Measurements from ENCODE around the gene HDGF. TPM values are rescaled to one million over a fixed set of nuclear protein-coding genes. Genes with fewer than 3 reads are reported as not detected.

The HDGF gene
- total and polyA plus RNA-seq, 4 donors, result 41.7 to 148 (median 119) TPM

DNA sequence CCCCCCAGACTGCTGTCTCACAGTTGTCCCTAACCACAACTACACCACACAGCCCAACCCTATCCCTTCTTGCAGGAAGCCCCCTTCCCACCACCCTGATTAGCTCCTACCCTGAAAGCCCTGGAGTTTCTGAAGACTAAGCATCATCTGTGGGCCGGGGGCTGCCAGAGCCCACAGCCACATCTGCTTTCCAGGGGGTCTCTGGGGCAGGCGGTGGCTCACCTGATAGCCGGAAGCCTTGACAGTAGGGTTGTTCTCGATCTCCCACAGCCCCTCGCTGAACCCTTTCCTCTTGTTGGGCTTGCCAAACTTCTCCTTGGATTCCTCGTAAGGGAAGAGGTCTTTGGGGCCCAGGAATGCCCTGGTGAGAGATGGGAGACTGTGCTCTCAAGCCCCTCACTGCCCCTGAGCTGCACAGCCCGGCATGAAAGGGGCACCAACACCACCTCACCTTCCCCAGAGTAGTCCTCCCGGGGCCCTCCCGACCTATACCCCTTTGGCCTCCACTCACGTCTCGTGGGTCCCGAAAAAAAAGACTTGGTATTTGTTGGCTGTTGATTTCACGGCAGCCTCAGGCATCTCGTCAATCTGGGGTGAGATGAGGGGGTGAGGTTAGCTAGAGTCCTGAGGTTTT lies 6.6 kb downstream of the HDGF start:
- DNase-seq (ENCODE audit: low spot score), result no peak
- peaks cover 5 to 22% (median 18%) of the 10 kb centered on the region in 4 donors for H3K36me3 ChIP-seq (ENCODE audit: control insufficient read depth in 4 of 4, insufficient read depth in 3 of 4, low read depth in 1 of 4, low read length in 3 of 4)
- 87% methylated on average over 14 of the region's 14 CpGs for WGBS
- TF ChIP-seq, protein P1, sequence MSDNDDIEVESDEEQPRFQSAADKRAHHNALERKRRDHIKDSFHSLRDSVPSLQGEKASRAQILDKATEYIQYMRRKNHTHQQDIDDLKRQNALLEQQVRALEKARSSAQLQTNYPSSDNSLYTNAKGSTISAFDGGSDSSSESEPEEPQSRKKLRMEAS (IDR thresholded peaks at IDR 0.05), result no peak
- no peak for TF ChIP-seq EGR1 (IDR thresholded peaks at IDR 0.05; ENCODE audit: low read depth in 2 of 2)
- TF ChIP-seq, protein P2, sequence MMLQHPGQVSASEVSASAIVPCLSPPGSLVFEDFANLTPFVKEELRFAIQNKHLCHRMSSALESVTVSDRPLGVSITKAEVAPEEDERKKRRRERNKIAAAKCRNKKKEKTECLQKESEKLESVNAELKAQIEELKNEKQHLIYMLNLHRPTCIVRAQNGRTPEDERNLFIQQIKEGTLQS (IDR thresholded peaks at IDR 0.05), result no peak
- TF ChIP-seq, protein P3, sequence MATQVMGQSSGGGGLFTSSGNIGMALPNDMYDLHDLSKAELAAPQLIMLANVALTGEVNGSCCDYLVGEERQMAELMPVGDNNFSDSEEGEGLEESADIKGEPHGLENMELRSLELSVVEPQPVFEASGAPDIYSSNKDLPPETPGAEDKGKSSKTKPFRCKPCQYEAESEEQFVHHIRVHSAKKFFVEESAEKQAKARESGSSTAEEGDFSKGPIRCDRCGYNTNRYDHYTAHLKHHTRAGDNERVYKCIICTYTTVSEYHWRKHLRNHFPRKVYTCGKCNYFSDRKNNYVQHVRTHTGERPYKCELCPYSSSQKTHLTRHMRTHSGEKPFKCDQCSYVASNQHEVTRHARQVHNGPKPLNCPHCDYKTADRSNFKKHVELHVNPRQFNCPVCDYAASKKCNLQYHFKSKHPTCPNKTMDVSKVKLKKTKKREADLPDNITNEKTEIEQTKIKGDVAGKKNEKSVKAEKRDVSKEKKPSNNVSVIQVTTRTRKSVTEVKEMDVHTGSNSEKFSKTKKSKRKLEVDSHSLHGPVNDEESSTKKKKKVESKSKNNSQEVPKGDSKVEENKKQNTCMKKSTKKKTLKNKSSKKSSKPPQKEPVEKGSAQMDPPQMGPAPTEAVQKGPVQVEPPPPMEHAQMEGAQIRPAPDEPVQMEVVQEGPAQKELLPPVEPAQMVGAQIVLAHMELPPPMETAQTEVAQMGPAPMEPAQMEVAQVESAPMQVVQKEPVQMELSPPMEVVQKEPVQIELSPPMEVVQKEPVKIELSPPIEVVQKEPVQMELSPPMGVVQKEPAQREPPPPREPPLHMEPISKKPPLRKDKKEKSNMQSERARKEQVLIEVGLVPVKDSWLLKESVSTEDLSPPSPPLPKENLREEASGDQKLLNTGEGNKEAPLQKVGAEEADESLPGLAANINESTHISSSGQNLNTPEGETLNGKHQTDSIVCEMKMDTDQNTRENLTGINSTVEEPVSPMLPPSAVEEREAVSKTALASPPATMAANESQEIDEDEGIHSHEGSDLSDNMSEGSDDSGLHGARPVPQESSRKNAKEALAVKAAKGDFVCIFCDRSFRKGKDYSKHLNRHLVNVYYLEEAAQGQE (IDR thresholded peaks at IDR 0.05), result no peak
- TF ChIP-seq TAF1 (conservative IDR thresholded peaks at IDR 0.05), result no peak
- no peak for TF ChIP-seq GABPA (IDR thresholded peaks at IDR 0.05 in 1 of 2, conservative IDR thresholded peaks at IDR 0.05 in 1 of 2)
- H3K9me3 ChIP-seq (ENCODE audit: control insufficient read depth in 4 of 4, low read length in 3 of 4), result no peaks in the 10 kb centered on the region
- H3K4me3 ChIP-seq (ENCODE audit: low read depth in 1 of 3, low read length in 3 of 3), result no peak overlapping the region
- H3K27ac ChIP-seq (ENCODE audit: low read depth in 1 of 2, low read length in 2 of 2), result peak overlapping the region in 1 of 2 donors; percentile 97
- no peak overlapping the region for H3K9ac ChIP-seq (ENCODE audit: low read depth in 1 of 2, low read length in 2 of 2)
- H3K27me3 ChIP-seq (ENCODE audit: control insufficient read depth in 4 of 4, insufficient read depth in 4 of 4, low read length in 3 of 4), result no peaks in the 10 kb centered on the region
- H3K4me1 ChIP-seq (ENCODE audit: control insufficient read depth in 4 of 4, insufficient read depth in 4 of 4, low read length in 3 of 4), result peaks cover 6 to 58% (median 50%) of the 10 kb centered on the region in 4 donors

DNA sequence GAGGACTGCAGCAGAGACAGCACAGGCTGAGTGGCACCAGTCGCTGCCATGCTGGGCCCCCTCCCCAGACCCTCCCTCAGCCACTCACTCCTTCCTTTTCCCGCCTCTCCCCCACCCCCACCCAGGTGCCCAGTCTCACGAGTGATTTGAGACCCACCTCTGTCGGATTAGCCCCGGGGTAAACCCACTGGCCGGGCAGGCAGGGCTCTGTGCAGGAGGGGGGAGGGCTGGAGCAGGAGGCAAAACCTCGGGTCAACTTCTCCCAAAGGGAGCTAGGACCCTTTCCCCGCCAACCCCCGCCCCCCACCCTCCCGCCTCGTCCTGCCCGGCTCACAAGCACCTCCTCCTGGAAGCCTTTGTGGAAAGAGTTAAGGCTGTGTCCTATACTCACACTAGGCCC lies 7.1 kb downstream of the HDGF start:
- peaks cover 5 to 22% (median 18%) of the 10 kb centered on the region in 4 donors for H3K36me3 ChIP-seq (ENCODE audit: control insufficient read depth in 4 of 4, insufficient read depth in 3 of 4, low read depth in 1 of 4, low read length in 3 of 4)
- H3K9ac ChIP-seq (ENCODE audit: low read depth in 1 of 2, low read length in 2 of 2), result no peak overlapping the region
- H3K9me3 ChIP-seq (ENCODE audit: control insufficient read depth in 4 of 4, low read length in 3 of 4), result no peaks in the 10 kb centered on the region
- H3K27me3 ChIP-seq (ENCODE audit: control insufficient read depth in 4 of 4, insufficient read depth in 4 of 4, low read length in 3 of 4), result no peaks in the 10 kb centered on the region
- TF ChIP-seq TAF1 (conservative IDR thresholded peaks at IDR 0.05) (no peak), RAD21 (IDR thresholded peaks at IDR 0.05) (no peak), EGR1 (IDR thresholded peaks at IDR 0.05; ENCODE audit: low read depth in 2 of 2) (no peak), SP1 (IDR thresholded peaks at IDR 0.05) (no peak)
- TF ChIP-seq, protein P4, sequence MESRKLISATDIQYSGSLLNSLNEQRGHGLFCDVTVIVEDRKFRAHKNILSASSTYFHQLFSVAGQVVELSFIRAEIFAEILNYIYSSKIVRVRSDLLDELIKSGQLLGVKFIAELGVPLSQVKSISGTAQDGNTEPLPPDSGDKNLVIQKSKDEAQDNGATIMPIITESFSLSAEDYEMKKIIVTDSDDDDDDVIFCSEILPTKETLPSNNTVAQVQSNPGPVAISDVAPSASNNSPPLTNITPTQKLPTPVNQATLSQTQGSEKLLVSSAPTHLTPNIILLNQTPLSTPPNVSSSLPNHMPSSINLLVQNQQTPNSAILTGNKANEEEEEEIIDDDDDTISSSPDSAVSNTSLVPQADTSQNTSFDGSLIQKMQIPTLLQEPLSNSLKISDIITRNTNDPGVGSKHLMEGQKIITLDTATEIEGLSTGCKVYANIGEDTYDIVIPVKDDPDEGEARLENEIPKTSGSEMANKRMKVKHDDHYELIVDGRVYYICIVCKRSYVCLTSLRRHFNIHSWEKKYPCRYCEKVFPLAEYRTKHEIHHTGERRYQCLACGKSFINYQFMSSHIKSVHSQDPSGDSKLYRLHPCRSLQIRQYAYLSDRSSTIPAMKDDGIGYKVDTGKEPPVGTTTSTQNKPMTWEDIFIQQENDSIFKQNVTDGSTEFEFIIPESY (IDR thresholded peaks at IDR 0.05), result no peak
- 85% methylated on average over 12 of the region's 12 CpGs for WGBS
- no peak for DNase-seq (ENCODE audit: low spot score)
- no peak overlapping the region for H3K27ac ChIP-seq (ENCODE audit: low read depth in 1 of 2, low read length in 2 of 2)
- H3K4me1 ChIP-seq (ENCODE audit: control insufficient read depth in 4 of 4, insufficient read depth in 4 of 4, low read length in 3 of 4), result peaks cover 6 to 55% (median 47%) of the 10 kb centered on the region in 4 donors
- no peak overlapping the region for H3K4me3 ChIP-seq (ENCODE audit: low read depth in 1 of 3, low read length in 3 of 3)
